GM19193 (cell line): ENCODE measurements around the gene TBC1D14.

Source experiments
- POLR2A ChIP-seq: IDR thresholded peaks from 4 replicates; pipeline ENCODE4 v1.6.1; 2011; ENCODE audit not compliant: insufficient read depth, insufficient read length; ENCODE audit errors: extremely low read depth

Gene TBC1D14

GRCh38 chr4:7045553-7045952 lies 135.9 kb downstream of the TBC1D14 start:
- no peak for TF ChIP-seq POLR2A

DNA sequence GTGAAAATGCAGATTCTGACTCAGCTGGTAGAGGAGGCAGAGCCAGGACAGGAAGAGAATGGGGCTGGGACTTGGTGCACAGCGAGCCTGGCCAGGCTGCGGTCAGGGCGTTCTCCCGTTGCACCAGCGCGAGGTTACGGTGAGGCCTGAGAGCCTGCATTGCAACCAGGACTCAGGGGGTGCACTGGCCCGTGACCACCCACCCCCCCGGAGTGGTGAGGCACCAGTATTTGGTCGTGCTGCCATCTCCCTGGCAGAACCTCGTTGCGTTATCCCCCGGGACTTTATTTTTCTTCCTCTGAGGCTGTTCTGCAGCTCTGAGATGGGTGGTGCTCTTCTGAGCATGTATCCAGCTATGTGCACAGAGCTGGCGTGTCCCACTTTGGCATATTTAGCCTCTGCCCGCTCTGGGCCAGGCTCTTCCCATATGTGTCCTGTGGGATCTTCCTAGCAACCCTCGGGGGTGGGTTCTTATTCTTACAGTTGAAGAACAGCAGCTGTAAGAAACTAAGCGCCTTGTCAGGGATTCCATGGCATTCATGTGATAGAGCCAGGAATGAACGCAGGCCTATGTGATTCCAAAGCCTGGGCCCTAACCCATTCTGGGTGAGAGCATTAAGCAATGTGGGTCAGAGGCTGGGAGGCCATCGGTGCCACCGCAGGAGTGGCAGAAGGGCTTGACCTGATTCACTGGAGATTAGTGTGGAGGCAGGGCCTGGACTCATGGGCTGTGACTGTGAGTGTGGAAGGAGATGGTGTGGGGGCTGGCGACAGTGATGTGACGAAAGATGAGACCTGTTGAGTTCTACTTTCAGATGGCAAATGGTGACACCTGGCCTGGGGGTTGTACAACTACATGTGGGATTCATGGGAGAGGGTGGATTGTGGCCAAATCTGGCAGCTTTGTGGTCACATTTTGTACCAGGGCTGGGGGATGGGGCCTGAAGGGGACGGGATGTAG lies 136.6 kb downstream of the TBC1D14 start:
- no peak for TF ChIP-seq POLR2A

DNA sequence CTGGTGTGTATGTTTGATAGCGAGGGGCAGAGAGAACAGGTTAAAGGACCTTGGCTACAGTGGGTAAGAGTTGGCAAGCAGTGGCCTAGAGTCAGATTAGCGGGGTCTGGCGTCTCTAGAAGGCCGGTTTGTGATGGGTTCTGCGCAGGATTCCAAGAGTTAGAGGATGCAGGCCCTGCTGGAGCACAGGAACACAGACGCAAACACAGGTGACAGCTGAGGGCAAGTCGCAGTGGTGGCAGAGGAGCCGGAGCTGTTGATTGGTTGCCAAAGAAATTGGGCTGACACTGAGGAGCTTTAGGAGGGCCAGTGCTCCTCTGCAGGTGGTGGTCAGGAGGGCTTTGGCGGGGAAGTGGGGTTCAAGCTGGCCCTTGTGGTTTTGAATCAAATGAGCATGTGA lies 137.3 kb downstream of the TBC1D14 start:
- no peak for TF ChIP-seq POLR2A

- TF ChIP-seq POLR2A = no peak
Observed at GRCh38 chr4:7048642-7049041, 139.0 kb downstream of the TBC1D14 start.

GRCh38 chr4:7049295-7049694 lies 139.7 kb downstream of the TBC1D14 start:
- TF ChIP-seq POLR2A = no peak

- no peak for TF ChIP-seq POLR2A
Observed at GRCh38 chr4:7049739-7050138, 140.1 kb downstream of the TBC1D14 start.

GRCh38 chr4:7050481-7051143 lies 141.0 kb downstream of the TBC1D14 start:
- TF ChIP-seq POLR2A = no peak

DNA sequence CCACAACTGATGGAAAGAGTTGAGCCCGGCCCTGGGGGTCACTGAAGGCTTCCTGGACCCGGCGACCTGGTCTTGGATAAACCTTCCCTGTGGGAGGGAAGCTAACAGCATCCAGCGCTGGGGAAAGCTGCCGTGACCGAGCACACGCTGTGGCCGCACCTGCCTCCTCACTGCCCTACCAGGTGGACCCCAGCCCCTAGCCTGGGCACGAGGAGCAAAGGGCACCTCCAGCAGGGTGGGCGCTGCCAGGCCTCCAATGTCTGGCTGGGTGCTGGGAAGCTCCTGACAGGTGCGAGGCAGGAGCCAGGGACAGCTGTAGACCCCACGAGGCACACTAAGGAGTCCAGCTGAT lies 141.5 kb downstream of the TBC1D14 start:
- TF ChIP-seq POLR2A = no peak

DNA sequence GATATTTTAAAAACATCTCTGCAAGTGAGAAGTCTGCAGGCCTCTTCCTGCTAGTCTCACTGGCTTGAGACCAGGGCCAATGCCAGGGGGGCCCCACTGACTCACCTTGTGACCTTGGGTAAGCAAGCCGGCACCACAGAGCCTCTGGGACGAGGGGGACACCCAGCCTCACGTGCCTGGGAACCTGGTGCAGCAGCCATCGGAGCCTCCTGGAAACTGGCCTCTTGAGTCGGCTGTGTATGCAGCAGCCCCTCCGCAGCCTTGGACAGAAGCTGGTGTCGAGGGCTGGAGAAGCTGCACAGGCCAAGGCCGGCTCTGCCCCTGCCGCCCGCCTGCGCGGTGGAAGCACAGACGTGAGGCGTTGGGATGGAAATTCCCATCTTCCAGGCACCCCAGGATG lies 142.3 kb downstream of the TBC1D14 start:
- TF ChIP-seq POLR2A = no peak

GRCh38 chr4:7052313-7052712 lies 142.7 kb downstream of the TBC1D14 start:
- TF ChIP-seq POLR2A = no peak

GRCh38 chr4:7052923-7053715 lies 143.5 kb downstream of the TBC1D14 start:
- no peak for TF ChIP-seq POLR2A

GRCh38 chr4:7054106-7054880 lies 144.7 kb downstream of the TBC1D14 start:
- TF ChIP-seq POLR2A = no peak

- no peak for TF ChIP-seq POLR2A
Observed at GRCh38 chr4:7055111-7055989, 145.7 kb downstream of the TBC1D14 start.

DNA sequence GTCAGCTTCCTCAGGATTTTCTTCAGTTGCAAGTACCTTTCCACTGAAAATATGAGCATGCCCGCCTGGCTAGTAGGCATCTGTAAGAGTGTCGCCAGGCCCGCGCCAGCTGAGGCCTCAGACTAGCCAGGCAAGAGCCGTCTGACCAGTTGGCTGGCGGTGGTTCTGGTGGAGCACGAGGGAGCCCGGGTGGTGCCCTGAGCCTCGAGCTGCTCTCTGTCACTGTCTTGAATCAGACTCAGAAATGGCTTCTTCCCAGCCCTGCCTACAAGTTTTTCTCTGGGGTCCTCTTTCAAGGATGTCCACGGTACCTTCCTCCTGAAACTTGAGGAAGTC lies 146.3 kb downstream of the TBC1D14 start:
- TF ChIP-seq POLR2A = no peak
